A549 treated with dexamethasone at 1 μM for 4 hours (cell line): ENCODE results near the gene SELP. TPM values are rescaled to one million over a fixed set of nuclear protein-coding genes. Genes with fewer than 3 reads are reported as not detected.

Source experiments
- total RNA-seq: library from RNA; stranded (reverse); fragments of 200-300 nt; extraction: Qiagen RNA extraction; gene quantifications from 5 replicates; pipeline ENCODE4 v1.2.3, GENCODE V29; 2022

Gene SELP
- not detected in 5 replicates for total RNA-seq

GRCh38 chr1:169630006-169630405 is at the start of gene SELP:
Gene SELP, minus strand, starts transcription at chr1:169630124. Its CDS starts 50 bp downstream, at chr1:169630074.

GRCh38 chr1:169586395-169587255 is 43.3 kb downstream of the SELP start, which contains the start of gene F5:
Gene F5, minus strand, starts transcription at chr1:169586481. Its CDS starts 95 bp downstream, at chr1:169586386.

Other genes with a start within 250 kb of the SELP start
- 0.07 to 0.29 TPM (median 0.21 TPM) in 5 replicates for gene CCDC181, start 202.7 kb downstream of the SELP start, total RNA-seq
- 30.7 to 38.7 TPM (median 31.8 TPM) in 5 replicates for gene SLC19A2, start 144.2 kb downstream of the SELP start, total RNA-seq
- gene F5, start 43.6 kb downstream of the SELP start, total RNA-seq: 0.09 to 0.36 TPM (median 0.12 TPM) in 5 replicates
- 0.08 to 0.26 TPM (median 0.20 TPM) in 5 replicates for gene SELL, start 81.5 kb upstream of the SELP start, total RNA-seq
- gene SELE, start 104.0 kb upstream of the SELP start, total RNA-seq: 0.02 to 0.07 TPM in 2 of 5 replicates, not detected in the others
- gene METTL18, start 164.8 kb upstream of the SELP start, total RNA-seq: 4.6 to 6.5 TPM (median 5.1 TPM) in 5 replicates